ENCODE results near the gene MRPL48. TPM values are rescaled to one million over a fixed set of nuclear protein-coding genes. Genes with fewer than 3 reads are reported as not detected.

Gene MRPL48
- total and polyA plus RNA-seq, 4 donors, result 14.1 to 42.3 (median 22.6) TPM

- intact Hi-C loops (cut with DNase I), result no loop called here
- Histone ChIP-seq H3K27me3 (ENCODE audit: control insufficient read depth in 1 of 2, insufficient read depth in 2 of 2, low read length in 1 of 2) (no peaks in the 10 kb centered on the region), H3K4me3 (ENCODE audit: low read length in 2 of 2) (no peak overlapping the region), H3K4me1 (ENCODE audit: control insufficient read depth in 1 of 2, insufficient read depth in 2 of 2, low read length in 2 of 2) (no peaks in the 10 kb centered on the region), H3K27ac (ENCODE audit: low read depth in 1 of 2, low read length in 2 of 2) (no peak overlapping the region), H3K9me3 (ENCODE audit: control insufficient read depth, low read length) (no peaks in the 10 kb centered on the region), H3K36me3 (ENCODE audit: control insufficient read depth in 1 of 2, insufficient read depth in 2 of 2, low read length in 1 of 2) (no peaks in the 10 kb centered on the region)
- DNase-seq (no peak), ATAC-seq (ENCODE audit: low FRiP score) (no peak)
- WGBS, 2 donors, result 49 to 54% methylated on average over 3 of the region's 3 CpGs
Measured at GRCh38 chr11:73838443-73839122, 50.9 kb downstream of the MRPL48 start.

DNA sequence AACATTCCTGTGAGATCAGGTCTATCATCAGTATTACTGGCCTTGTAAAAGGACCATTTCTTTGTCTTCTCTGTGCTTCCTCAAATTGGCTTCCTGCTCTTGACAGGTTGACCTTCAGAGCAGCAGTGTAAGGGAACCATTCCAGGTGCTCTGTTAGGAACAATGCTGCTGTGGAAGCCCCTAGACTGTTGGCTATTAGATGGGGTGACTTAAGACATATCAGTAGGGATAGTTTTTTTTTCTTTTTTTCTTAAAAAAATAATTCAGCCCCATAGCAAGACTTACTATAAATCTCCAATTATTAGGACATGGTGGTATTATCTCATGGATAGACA, 51.4 kb downstream of the MRPL48 start:
- ATAC-seq (ENCODE audit: low FRiP score) (no peak), DNase-seq (no peak)
- H3K9me3 ChIP-seq (ENCODE audit: control insufficient read depth, low read length), result no peaks in the 10 kb centered on the region
- intact Hi-C loops (cut with DNase I), result no loop called here
- no peaks in the 10 kb centered on the region for H3K4me1 ChIP-seq (ENCODE audit: control insufficient read depth in 1 of 2, insufficient read depth in 2 of 2, low read length in 2 of 2)
- no peaks in the 10 kb centered on the region for H3K27me3 ChIP-seq (ENCODE audit: control insufficient read depth in 1 of 2, insufficient read depth in 2 of 2, low read length in 1 of 2)
- H3K27ac ChIP-seq (ENCODE audit: low read depth in 1 of 2, low read length in 2 of 2), result no peak overlapping the region
- H3K4me3 ChIP-seq (ENCODE audit: low read length in 2 of 2), result no peak overlapping the region
- H3K36me3 ChIP-seq (ENCODE audit: control insufficient read depth in 1 of 2, insufficient read depth in 2 of 2, low read length in 1 of 2), result no peaks in the 10 kb centered on the region

DNA sequence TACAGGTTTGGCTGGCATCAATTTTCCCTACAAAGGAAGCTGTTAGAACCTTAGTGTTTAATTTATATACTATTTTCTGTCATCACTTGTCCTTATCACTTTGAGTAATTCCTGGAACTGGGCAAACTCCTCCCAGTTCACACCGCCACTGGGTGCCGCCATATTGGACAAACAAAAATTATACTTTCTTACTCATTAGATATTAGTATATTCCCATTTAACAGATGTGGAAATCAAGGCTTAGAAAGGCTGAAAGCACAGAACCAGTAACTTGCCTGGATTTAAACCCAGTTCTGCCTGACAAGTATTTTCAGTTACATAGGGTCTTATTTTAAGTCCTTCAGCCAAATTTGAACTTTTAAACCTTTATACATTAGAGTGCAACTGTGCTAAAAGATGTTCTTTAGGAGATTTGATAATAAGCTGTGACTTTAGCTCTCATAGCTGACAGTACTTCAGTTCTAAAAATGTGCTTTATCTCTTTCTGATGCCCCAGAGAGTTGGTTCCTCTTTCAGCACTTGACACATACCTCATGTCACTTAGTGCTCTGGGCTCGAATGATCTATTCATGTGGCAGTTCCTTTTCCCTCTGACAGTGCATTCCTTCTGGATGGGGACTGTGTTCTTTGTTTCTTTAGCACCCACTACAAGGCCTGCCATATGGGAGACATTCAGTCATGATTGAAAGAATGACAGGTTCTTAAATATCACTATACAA, 63.5 kb downstream of the MRPL48 start:
- peaks cover 0 to 3% of the 10 kb centered on the region in 2 donors for H3K36me3 ChIP-seq (ENCODE audit: control insufficient read depth in 1 of 2, insufficient read depth in 2 of 2, low read length in 1 of 2)
- intact Hi-C loops (cut with DNase I), result no loop called here
- no peaks in the 10 kb centered on the region for H3K9me3 ChIP-seq (ENCODE audit: control insufficient read depth, low read length)
- H3K4me3 ChIP-seq (ENCODE audit: low read length in 2 of 2), result no peak overlapping the region
- no peak overlapping the region for H3K27ac ChIP-seq (ENCODE audit: low read depth in 1 of 2, low read length in 2 of 2)
- 88 to 93% methylated on average over 3 of the region's 3 CpGs for WGBS, 2 donors
- DNase-seq, result no peak
- no peak for ATAC-seq (ENCODE audit: low FRiP score)
- H3K4me1 ChIP-seq (ENCODE audit: control insufficient read depth in 1 of 2, insufficient read depth in 2 of 2, low read length in 2 of 2), result no peaks in the 10 kb centered on the region
- no peaks in the 10 kb centered on the region for H3K27me3 ChIP-seq (ENCODE audit: control insufficient read depth in 1 of 2, insufficient read depth in 2 of 2, low read length in 1 of 2)

DNA sequence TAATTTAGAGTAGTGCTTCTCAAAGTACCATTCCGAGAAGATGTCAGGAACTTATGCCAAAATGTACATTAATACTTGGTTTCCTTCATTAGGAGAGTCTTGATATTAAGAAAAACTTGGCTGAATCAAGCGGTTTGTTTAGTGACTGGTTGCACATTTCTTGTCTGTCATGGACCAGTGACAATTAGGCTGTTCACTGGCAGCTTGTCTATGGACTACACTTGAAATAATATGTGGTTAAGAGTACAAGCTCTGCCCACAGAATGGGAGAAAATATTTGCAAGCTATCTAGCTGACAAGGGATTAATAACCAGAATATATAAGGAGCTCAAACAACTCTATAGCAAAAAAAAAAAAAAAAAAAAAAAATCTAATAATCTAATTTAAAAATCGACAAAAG, 64.4 kb downstream of the MRPL48 start:
- 88 to 93% methylated on average over 3 of the region's 3 CpGs for WGBS, 2 donors
- intact Hi-C loops (cut with DNase I), result no loop called here

DNA sequence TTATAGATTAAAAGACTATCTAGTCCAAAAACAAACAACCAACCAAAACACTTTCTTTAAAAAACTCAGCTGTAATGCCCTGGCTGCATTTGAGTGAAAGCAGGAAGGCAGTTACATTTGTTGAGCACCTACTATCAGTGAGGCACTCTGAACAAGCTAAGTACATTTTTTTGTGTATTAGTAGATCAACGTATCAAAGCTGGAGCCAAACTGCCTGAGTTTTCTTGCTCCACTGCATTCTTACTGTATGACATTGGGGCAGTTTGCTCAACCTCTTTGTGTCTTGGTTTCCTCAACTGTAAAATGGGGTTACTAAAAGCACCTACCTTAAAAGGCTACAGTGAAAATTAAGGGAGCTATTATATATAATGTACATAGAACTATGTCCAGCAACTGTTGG, 67.0 kb downstream of the MRPL48 start:
- Histone ChIP-seq H3K27ac (ENCODE audit: low read depth in 1 of 2, low read length in 2 of 2) (no peak overlapping the region), H3K4me1 (ENCODE audit: control insufficient read depth in 1 of 2, insufficient read depth in 2 of 2, low read length in 2 of 2) (no peaks in the 10 kb centered on the region), H3K9me3 (ENCODE audit: control insufficient read depth, low read length) (no peaks in the 10 kb centered on the region), H3K27me3 (ENCODE audit: control insufficient read depth in 1 of 2, insufficient read depth in 2 of 2, low read length in 1 of 2) (no peaks in the 10 kb centered on the region), H3K4me3 (ENCODE audit: low read length in 2 of 2) (no peak overlapping the region), H3K36me3 (ENCODE audit: control insufficient read depth in 1 of 2, insufficient read depth in 2 of 2, low read length in 1 of 2) (peaks cover 1 to 3% of the 10 kb centered on the region in 2 donors)
- DNase-seq, result no peak
- no peak for ATAC-seq (ENCODE audit: low FRiP score)
- 80 to 86% methylated on average over 1 of the region's 1 CpG for WGBS, 2 donors
- intact Hi-C loops (cut with DNase I), result no loop called here

More for the DNA sequence above, 64.4 kb downstream of the MRPL48 start:
- Histone ChIP-seq H3K36me3 (ENCODE audit: control insufficient read depth in 1 of 2, insufficient read depth in 2 of 2, low read length in 1 of 2) (peaks cover 0 to 3% of the 10 kb centered on the region in 2 donors), H3K27ac (ENCODE audit: low read depth in 1 of 2, low read length in 2 of 2) (no peak overlapping the region), H3K4me1 (ENCODE audit: control insufficient read depth in 1 of 2, insufficient read depth in 2 of 2, low read length in 2 of 2) (no peaks in the 10 kb centered on the region), H3K9me3 (ENCODE audit: control insufficient read depth, low read length) (no peaks in the 10 kb centered on the region), H3K27me3 (ENCODE audit: control insufficient read depth in 1 of 2, insufficient read depth in 2 of 2, low read length in 1 of 2) (no peaks in the 10 kb centered on the region), H3K4me3 (ENCODE audit: low read length in 2 of 2) (no peak overlapping the region)
- DNase-seq, result no peak
- no peak for ATAC-seq (ENCODE audit: low FRiP score)

DNA sequence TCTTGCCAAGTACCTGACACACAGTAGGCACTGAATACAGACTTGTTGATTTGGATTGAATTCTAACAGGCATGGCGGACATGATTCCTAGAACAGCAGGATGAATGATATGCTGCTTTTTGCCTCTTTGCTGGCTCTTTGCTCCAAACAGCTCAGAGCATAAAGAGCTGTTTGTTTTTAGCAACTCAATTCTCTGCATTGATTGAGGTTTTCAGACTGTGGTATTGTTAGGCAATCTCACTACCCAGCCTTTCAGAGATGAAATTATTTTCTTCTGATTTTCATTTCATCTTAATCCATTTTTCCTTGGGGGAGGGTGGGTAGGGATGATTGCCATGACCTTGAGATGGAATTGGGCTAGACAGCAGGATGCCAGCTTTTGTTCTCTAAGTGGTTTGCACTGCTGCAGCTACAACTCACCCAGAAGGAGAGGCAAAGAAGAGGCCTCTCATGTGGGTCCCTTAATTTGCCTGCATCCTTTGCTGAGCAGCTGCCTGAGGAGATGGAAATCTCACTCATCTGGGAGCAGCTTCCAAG, 68.4 kb downstream of the MRPL48 start:
- ATAC-seq (ENCODE audit: low FRiP score), result no peak
- intact Hi-C loops (cut with DNase I), result no loop called here
- Histone ChIP-seq H3K36me3 (ENCODE audit: control insufficient read depth in 1 of 2, insufficient read depth in 2 of 2, low read length in 1 of 2) (peaks cover 3 to 9% of the 10 kb centered on the region in 2 donors), H3K27me3 (ENCODE audit: control insufficient read depth in 1 of 2, insufficient read depth in 2 of 2, low read length in 1 of 2) (no peaks in the 10 kb centered on the region), H3K4me3 (ENCODE audit: low read length in 2 of 2) (no peak overlapping the region), H3K27ac (ENCODE audit: low read depth in 1 of 2, low read length in 2 of 2) (no peak overlapping the region), H3K4me1 (ENCODE audit: control insufficient read depth in 1 of 2, insufficient read depth in 2 of 2, low read length in 2 of 2) (no peaks in the 10 kb centered on the region), H3K9me3 (ENCODE audit: control insufficient read depth, low read length) (no peaks in the 10 kb centered on the region)
- 94 to 97% methylated on average over 1 of the region's 1 CpG for WGBS, 2 donors
- DNase-seq, result no peak

DNA sequence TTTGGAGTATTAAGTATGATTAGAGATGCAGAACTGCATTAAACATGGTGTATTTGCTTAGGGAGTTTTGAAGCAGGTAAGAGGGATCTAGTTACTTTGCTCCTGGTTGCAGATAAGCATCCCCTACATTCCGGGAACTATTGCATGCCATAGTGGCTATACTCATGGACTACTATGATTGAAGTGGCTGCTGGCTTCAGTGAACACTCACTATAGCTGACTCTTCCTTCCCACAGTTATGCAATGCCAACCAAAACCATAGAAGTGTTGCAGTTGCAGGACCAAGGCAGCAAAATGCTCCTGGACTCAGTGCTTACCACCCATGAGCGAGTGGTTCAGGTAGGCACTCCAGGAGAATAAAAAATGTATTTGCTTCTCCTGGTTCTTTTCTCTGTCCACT, 72.0 kb downstream of the MRPL48 start:
- WGBS, 2 donors, result 89 to 94% methylated on average over 2 of the region's 2 CpGs
- Histone ChIP-seq H3K27ac (ENCODE audit: low read depth in 1 of 2, low read length in 2 of 2) (no peak overlapping the region), H3K36me3 (ENCODE audit: control insufficient read depth in 1 of 2, insufficient read depth in 2 of 2, low read length in 1 of 2) (peaks cover 6 to 8% of the 10 kb centered on the region in 2 donors), H3K4me1 (ENCODE audit: control insufficient read depth in 1 of 2, insufficient read depth in 2 of 2, low read length in 2 of 2) (no peaks in the 10 kb centered on the region), H3K4me3 (ENCODE audit: low read length in 2 of 2) (no peak overlapping the region), H3K9me3 (ENCODE audit: control insufficient read depth, low read length) (no peaks in the 10 kb centered on the region), H3K27me3 (ENCODE audit: control insufficient read depth in 1 of 2, insufficient read depth in 2 of 2, low read length in 1 of 2) (no peaks in the 10 kb centered on the region)
- no peak for DNase-seq
- intact Hi-C loops (cut with DNase I), result no loop called here
- ATAC-seq (ENCODE audit: low FRiP score), result no peak

GRCh38 chr11:73860202-73860601, 72.5 kb downstream of the MRPL48 start:
- WGBS, 2 donors, result 65 to 69% methylated on average over 2 of the region's 2 CpGs
- no peaks in the 10 kb centered on the region for H3K27me3 ChIP-seq (ENCODE audit: control insufficient read depth in 1 of 2, insufficient read depth in 2 of 2, low read length in 1 of 2)
- peaks cover 6% of the 10 kb centered on the region in 2 donors for H3K36me3 ChIP-seq (ENCODE audit: control insufficient read depth in 1 of 2, insufficient read depth in 2 of 2, low read length in 1 of 2)
- no peak for ATAC-seq (ENCODE audit: low FRiP score)
- intact Hi-C loops (cut with DNase I), result no loop called here
- DNase-seq, result no peak
- no peak overlapping the region for H3K4me3 ChIP-seq (ENCODE audit: low read length in 2 of 2)
- no peaks in the 10 kb centered on the region for H3K9me3 ChIP-seq (ENCODE audit: control insufficient read depth, low read length)
- no peak overlapping the region for H3K27ac ChIP-seq (ENCODE audit: low read depth in 1 of 2, low read length in 2 of 2)
- H3K4me1 ChIP-seq (ENCODE audit: control insufficient read depth in 1 of 2, insufficient read depth in 2 of 2, low read length in 2 of 2), result no peaks in the 10 kb centered on the region

DNA sequence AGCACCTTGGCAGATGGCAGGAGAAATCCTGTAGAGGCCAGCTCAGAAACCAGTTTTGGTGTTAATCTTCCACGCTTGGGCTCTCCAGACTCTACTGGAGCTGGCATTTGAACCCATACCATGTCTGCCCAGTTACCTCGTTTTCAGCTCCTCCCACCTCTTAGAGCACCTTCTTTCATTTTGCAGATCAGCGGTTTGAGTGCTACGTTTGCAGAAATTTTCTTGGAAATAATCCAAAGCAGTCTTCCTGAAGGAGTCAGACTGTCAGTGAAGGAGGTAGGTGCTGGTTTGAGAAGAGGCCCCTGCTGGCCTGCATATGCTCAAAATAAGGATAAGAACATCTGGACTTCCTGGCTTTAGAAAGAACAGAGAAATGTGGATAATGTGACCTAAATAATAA, 75.3 kb downstream of the MRPL48 start:
- no peaks in the 10 kb centered on the region for H3K4me1 ChIP-seq (ENCODE audit: control insufficient read depth in 1 of 2, insufficient read depth in 2 of 2, low read length in 2 of 2)
- no peaks in the 10 kb centered on the region for H3K27me3 ChIP-seq (ENCODE audit: control insufficient read depth in 1 of 2, insufficient read depth in 2 of 2, low read length in 1 of 2)
- H3K27ac ChIP-seq (ENCODE audit: low read depth in 1 of 2, low read length in 2 of 2), result no peak overlapping the region
- no peaks in the 10 kb centered on the region for H3K9me3 ChIP-seq (ENCODE audit: control insufficient read depth, low read length)
- peaks cover 6% of the 10 kb centered on the region in 2 donors for H3K36me3 ChIP-seq (ENCODE audit: control insufficient read depth in 1 of 2, insufficient read depth in 2 of 2, low read length in 1 of 2)
- no peak for ATAC-seq (ENCODE audit: low FRiP score)
- DNase-seq, result no peak
- H3K4me3 ChIP-seq (ENCODE audit: low read length in 2 of 2), result no peak overlapping the region
- intact Hi-C loops (cut with DNase I), result no loop called here
- WGBS, 2 donors, result 81 to 83% methylated on average over 4 of the region's 4 CpGs

Data from aorta (tissue), 5 donors.